HG02970 (cell line): ENCODE results near the gene OR2F1.

Experiments used
- ATAC-seq: cut with Tn5 transposase; IDR thresholded peaks from one replicate; pipeline ENCODE4 v1.9.1; 2021; ENCODE audit warnings: mild to moderate bottlenecking, moderate library complexity, moderate number of reproducible peaks; ENCODE audit not compliant: unreplicated experiment, low FRiP score

The OR2F1 gene

GRCh38 chr7:143954544-143954943 is at the start of gene OR2F1:
TSS of gene OR2F1 (plus strand) at chr7:143954844. CDS start at chr7:143959971, 5,127 bp downstream.
- ATAC-seq: no peak

GRCh38 chr7:143905509-143905908 is 49.1 kb upstream of the OR2F1 start:
- no peak for ATAC-seq

GRCh38 chr7:143906151-143906550 is 48.5 kb upstream of the OR2F1 start:
- no peak for ATAC-seq

GRCh38 chr7:143906895-143907294 is 47.7 kb upstream of the OR2F1 start:
- ATAC-seq: no peak

- ATAC-seq: no peak
Observed at GRCh38 chr7:143908120-143908519, 46.5 kb upstream of the OR2F1 start.

- no peak for ATAC-seq
Observed at GRCh38 chr7:143909863-143910262, 44.8 kb upstream of the OR2F1 start.

- no peak for ATAC-seq
Observed at GRCh38 chr7:143910473-143911248, 44.0 kb upstream of the OR2F1 start.

GRCh38 chr7:143913945-143914615 is 40.6 kb upstream of the OR2F1 start:
- ATAC-seq: no peak

- no peak for ATAC-seq
Observed at GRCh38 chr7:143914938-143915652, 39.5 kb upstream of the OR2F1 start.

- ATAC-seq: no peak
Observed at GRCh38 chr7:143924851-143925250, 29.8 kb upstream of the OR2F1 start.

GRCh38 chr7:143929224-143929920 is 25.3 kb upstream of the OR2F1 start:
- ATAC-seq: no peak

GRCh38 chr7:143931739-143932138 is 22.9 kb upstream of the OR2F1 start:
- no peak for ATAC-seq

- no peak for ATAC-seq
Observed at GRCh38 chr7:143934526-143935325, 19.9 kb upstream of the OR2F1 start, which contains the start of gene OR2F2. TSS of gene OR2F2 (plus strand) at chr7:143935233. CDS start at chr7:143935233, 0 bp downstream.

GRCh38 chr7:143936087-143937009 is 18.3 kb upstream of the OR2F1 start:
- no peak for ATAC-seq

GRCh38 chr7:143938379-143939243 is 16.0 kb upstream of the OR2F1 start:
- ATAC-seq: no peak

- ATAC-seq: no peak
Observed at GRCh38 chr7:143945423-143945822, 9.2 kb upstream of the OR2F1 start.

GRCh38 chr7:143947111-143947510 is 7.5 kb upstream of the OR2F1 start:
- no peak for ATAC-seq

GRCh38 chr7:143948733-143949132 is 5.9 kb upstream of the OR2F1 start:
- no peak for ATAC-seq
